Measurements from ENCODE around the gene DEFB128. TPM values are rescaled to one million over a fixed set of nuclear protein-coding genes. Genes with fewer than 3 reads are reported as not detected.
A peak's percentile ranks its signal among the peaks of the same experiment; 100 is the strongest.
"Not testable (repeated sequence)": the region's sequence is repeated elsewhere in the genome, so short reads cannot be mapped to it uniquely, and the experiment has no call there.

DEFB128 gene
- total RNA-seq, 1 donor from 2014 or later = not detected

DNA sequence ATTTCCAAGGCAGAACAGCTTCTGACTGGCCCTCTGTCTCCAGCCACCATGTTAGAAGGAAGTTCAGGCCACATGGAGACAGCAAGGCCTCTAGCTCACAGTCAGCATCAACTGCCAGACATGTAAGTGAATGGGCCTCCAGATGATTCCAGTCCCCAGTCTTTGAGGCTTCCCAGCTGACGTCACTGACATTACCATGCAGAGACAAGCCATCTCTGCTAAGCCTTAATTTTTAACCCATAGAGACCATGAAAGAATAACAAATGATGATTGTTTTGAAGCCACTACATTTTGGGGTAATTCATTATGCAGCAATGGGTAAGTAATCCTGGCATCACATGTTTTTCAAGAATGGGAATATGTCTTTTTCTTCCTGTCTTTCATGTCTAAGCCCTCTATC lies 26.3 kb upstream of the DEFB128 start:
- Mint-ChIP-seq H3K4me3 (ENCODE audit: unreplicated experiment) (no peak overlapping the region), H3K4me1 (ENCODE audit: unreplicated experiment) (no peaks in the 10 kb centered on the region), H3K36me3 (ENCODE audit: low read depth, unreplicated experiment) (no peaks in the 10 kb centered on the region), H3K27me3 (ENCODE audit: unreplicated experiment) (peaks cover 4% of the 10 kb centered on the region), H3K9me3 (ENCODE audit: unreplicated experiment) (no peaks in the 10 kb centered on the region), H3K27ac (ENCODE audit: unreplicated experiment) (no peak overlapping the region)
- TF ChIP-seq, protein P1, sequence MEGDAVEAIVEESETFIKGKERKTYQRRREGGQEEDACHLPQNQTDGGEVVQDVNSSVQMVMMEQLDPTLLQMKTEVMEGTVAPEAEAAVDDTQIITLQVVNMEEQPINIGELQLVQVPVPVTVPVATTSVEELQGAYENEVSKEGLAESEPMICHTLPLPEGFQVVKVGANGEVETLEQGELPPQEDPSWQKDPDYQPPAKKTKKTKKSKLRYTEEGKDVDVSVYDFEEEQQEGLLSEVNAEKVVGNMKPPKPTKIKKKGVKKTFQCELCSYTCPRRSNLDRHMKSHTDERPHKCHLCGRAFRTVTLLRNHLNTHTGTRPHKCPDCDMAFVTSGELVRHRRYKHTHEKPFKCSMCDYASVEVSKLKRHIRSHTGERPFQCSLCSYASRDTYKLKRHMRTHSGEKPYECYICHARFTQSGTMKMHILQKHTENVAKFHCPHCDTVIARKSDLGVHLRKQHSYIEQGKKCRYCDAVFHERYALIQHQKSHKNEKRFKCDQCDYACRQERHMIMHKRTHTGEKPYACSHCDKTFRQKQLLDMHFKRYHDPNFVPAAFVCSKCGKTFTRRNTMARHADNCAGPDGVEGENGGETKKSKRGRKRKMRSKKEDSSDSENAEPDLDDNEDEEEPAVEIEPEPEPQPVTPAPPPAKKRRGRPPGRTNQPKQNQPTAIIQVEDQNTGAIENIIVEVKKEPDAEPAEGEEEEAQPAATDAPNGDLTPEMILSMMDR (IDR thresholded peaks at IDR 0.05; ENCODE audit: unreplicated experiment) = no peak
- DNase-seq (ENCODE audit: low spot score) = no peak

DNA sequence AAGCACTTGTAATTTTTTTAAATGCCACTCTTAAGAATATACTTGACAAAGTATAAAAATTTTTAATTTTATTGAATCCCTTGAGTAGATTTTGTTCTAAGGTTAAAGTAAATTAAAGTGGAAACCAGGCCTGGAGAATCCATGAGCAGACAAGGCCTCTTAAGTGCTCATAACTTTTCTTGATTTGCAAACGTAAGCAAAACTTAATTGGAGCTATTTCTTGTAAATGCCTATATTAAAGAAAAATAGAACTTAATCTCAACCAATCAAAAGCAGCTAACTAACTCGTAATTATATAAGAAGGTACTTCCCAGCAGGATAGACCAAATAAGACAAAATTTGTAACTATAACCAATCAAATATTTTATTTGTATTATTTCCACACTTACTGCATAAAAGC lies 24.9 kb upstream of the DEFB128 start:
- no peak for DNase-seq (ENCODE audit: low spot score)
- peaks cover 4% of the 10 kb centered on the region for H3K27me3 Mint-ChIP-seq (ENCODE audit: unreplicated experiment)
- no peak overlapping the region for H3K27ac Mint-ChIP-seq (ENCODE audit: unreplicated experiment)
- TF ChIP-seq, protein P1 (IDR thresholded peaks at IDR 0.05; ENCODE audit: unreplicated experiment) = no peak
- H3K4me1 Mint-ChIP-seq (ENCODE audit: unreplicated experiment) = no peaks in the 10 kb centered on the region
- H3K9me3 Mint-ChIP-seq (ENCODE audit: unreplicated experiment) = no peaks in the 10 kb centered on the region
- no peak overlapping the region for H3K4me3 Mint-ChIP-seq (ENCODE audit: unreplicated experiment)
- H3K36me3 Mint-ChIP-seq (ENCODE audit: low read depth, unreplicated experiment) = no peaks in the 10 kb centered on the region

DNA sequence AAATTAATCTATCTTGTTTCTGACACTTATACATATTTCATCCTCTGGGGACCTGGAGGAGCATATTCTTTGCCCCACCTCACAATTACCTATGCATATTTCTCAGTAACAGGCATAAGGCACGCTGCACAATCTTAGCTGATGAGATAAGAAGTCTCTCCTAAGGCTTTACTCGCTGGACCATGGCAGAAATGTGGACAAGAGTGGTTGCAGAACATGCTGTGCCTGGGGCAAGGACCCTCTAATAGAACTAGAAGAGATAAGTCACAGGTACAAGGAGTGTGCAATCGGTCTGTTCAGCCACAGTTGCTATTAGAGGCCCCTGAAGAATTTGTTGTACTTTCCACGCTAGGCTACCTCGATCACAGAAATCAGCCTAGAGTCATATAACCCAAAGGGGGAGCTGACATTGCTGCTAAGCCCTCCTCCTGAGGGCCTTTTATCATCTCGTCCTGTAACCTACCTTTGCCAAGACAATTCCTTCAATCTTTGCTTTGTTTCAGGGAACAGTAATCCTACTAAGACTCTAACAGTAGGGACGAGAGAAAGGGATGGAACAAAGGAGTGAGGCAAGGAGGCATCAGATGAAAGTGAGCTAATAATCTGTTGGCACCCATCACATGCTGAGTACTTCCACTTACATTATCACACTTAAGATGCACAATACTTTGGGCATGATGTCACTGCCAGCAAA lies 21.4 kb upstream of the DEFB128 start:
- TF ChIP-seq, protein P1 (IDR thresholded peaks at IDR 0.05; ENCODE audit: unreplicated experiment) = no peak
- Mint-ChIP-seq H3K4me3 (ENCODE audit: unreplicated experiment) (no peak overlapping the region), H3K36me3 (ENCODE audit: low read depth, unreplicated experiment) (no peaks in the 10 kb centered on the region), H3K4me1 (ENCODE audit: unreplicated experiment) (no peaks in the 10 kb centered on the region), H3K9me3 (ENCODE audit: unreplicated experiment) (no peaks in the 10 kb centered on the region), H3K27me3 (ENCODE audit: unreplicated experiment) (peaks cover 2% of the 10 kb centered on the region), H3K27ac (ENCODE audit: unreplicated experiment) (no peak overlapping the region)
- no peak for DNase-seq (ENCODE audit: low spot score)

DNA sequence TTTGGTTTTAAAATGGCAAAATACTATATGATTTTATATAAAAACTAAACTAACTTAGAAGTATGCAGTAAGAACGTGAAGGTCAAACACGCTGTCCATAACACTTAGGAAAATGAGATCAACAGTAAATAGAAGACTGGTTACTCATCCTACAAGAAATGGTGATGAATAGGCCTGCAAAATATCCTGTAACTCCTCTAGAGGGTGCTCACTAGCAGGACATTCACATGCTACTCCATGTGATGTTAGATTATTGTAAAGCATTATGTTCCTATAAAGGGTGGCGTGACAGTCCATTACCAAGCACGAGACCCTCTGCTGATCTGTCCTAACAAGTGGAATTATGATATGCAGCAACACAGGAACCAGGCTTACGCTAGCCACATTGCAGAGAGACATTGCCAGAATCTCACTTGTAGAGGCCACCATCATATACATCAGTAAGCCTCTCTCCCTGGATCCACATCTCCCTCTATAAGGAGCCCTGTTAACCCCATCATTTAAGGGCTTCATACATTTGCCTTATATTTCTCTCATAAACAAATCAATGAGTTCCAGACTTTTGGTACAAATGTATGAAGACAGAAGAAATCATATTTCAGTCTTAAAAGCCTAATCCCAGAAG lies 19.5 kb upstream of the DEFB128 start:
- Mint-ChIP-seq H3K9me3 (ENCODE audit: unreplicated experiment) (no peaks in the 10 kb centered on the region), H3K4me3 (ENCODE audit: unreplicated experiment) (no peak overlapping the region), H3K36me3 (ENCODE audit: low read depth, unreplicated experiment) (no peaks in the 10 kb centered on the region), H3K4me1 (ENCODE audit: unreplicated experiment) (no peaks in the 10 kb centered on the region), H3K27me3 (ENCODE audit: unreplicated experiment) (peaks cover 3% of the 10 kb centered on the region), H3K27ac (ENCODE audit: unreplicated experiment) (no peak overlapping the region)
- peak; percentile 6 for DNase-seq (ENCODE audit: low spot score)
- TF ChIP-seq, protein P1 (IDR thresholded peaks at IDR 0.05; ENCODE audit: unreplicated experiment) = peak; percentile 18

DNA sequence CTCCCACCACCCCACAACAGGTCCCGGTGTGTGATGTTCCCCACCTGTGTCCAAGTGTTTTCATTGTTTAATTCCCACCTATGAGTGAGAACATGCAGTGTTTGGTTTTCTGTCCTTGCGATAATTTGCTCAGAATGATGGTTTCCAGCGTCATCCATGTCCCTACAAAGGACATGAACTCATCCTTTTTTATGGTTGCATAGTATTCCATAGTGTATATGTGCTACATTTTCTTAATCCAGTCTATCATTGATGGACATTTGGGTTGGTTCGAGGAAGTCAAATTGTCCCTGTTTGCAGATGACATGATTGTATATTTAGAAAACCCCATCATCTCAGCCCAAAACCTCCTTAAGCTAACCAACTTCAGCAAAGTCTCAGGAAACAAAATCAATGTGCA lies 14.1 kb upstream of the DEFB128 start:
- not testable (repeated sequence) for H3K9me3 Mint-ChIP-seq (ENCODE audit: unreplicated experiment)

More for the DNA sequence above, 14.1 kb upstream of the DEFB128 start:
- H3K36me3 Mint-ChIP-seq (ENCODE audit: low read depth, unreplicated experiment); DNase-seq (ENCODE audit: low spot score); H3K4me1 Mint-ChIP-seq (ENCODE audit: unreplicated experiment); H3K4me3 Mint-ChIP-seq (ENCODE audit: unreplicated experiment); H3K27ac Mint-ChIP-seq (ENCODE audit: unreplicated experiment); H3K27me3 Mint-ChIP-seq (ENCODE audit: unreplicated experiment): not testable (repeated sequence)
